Ramos (cell line): Measurements from ENCODE around the gene EHD1.

Source experiments
- in situ Hi-C: fragments of 300-500 bp; cut with MboI; formaldehyde crosslinking; loops from one replicate; pipeline ENCODE4 v1.14.3; 2022; ENCODE audit warnings: low sequenced_read_pairs; ENCODE audit not compliant: unreplicated experiment

The EHD1 gene

GRCh38 chr11:64878494-64879243, at the start of gene EHD1:
Gene EHD1, minus strand, starts transcription at chr11:64878621. Its CDS starts 157 bp downstream, at chr11:64878464.
- in situ Hi-C loops = no loop called here

- in situ Hi-C loops = no loop called here
These were observed 48.3 kb upstream of the EHD1 start for GRCh38 chr11:64926689-64927088.

GRCh38 chr11:64925536-64926436, 47.4 kb upstream of the EHD1 start:
- in situ Hi-C loops = no loop called here

- in situ Hi-C loops = no loop called here
These were observed 46.5 kb upstream of the EHD1 start for GRCh38 chr11:64924910-64925284.

DNA sequence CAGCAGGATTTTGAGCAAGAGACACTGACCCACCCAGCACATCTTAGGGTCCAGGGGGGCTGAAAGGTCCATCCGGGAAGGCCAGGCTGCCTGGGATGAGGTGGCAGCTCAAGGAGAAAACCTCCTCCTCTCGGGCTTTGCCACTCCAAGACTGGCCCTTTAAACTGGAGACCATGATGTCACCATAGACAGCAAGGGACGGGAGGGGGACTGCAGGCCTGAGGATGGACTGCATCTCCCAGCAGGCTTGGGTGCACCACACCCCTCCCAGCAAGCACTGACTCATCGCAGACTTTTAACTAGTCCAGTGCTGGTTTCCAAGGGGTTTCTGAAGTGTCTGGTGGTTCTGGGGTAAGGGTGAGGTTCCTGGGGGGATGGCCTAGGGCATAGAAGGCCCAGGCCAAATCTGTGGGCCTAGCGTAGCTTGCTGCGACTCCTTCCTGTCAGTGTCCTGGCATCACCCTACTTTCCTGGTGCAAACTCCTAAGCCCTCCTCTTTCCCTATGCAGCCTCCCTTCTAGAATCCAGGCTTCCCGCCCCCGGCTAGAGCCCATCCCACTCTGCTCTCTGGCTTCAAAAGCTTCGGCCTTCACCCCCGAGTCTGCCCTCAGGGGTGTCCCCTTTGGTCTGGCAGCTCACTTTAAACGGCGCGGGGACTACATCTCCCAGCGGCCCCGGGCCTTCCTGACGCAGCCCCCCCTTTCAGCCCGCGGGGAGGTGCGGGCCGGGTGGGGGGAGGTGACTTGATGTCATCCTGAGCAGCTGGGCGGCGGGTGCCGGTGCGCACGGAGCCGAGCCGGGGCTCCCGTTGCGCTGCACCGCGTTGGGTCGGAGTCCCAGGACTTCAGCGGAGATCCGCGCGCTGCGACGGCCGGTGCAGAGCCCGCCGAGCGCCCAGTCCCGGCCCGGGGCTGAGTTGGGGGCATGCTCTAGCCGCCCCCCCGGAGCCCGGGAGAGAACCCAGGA, 45.8 kb upstream of the EHD1 start, which contains the start of gene PPP2R5B:
Gene PPP2R5B, plus strand, starts transcription at position 746 of the 966 bp plus-strand sequence. CDS start 1,046 bp downstream, outside the sequence.
- in situ Hi-C loops = no loop called here

DNA sequence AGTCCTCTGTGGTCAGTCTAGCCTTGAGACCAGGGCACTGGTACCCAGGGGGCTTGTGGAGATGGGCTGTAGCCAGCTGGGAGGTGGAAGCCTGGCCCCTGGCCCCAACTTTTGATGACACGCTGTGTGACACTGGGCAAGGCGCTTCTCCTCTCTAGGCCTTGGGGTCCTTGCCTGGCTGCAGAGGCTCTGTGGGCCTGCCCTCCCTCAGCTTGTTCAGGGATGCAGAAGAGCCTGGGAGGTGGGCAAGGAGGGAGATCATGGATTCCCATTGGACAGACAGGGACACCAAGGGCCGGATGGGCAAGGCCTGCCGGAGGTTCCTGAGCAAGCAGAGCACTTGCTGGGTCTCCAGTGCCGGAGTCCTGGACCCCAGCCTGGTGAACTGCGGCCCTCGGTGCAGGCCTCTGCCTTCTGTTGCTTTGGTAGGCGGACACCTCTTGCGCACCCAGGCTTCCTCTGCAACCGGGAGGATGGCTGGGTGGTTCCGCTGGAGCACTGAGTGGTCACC, 44.8 kb upstream of the EHD1 start:
- in situ Hi-C loops = no loop called here

GRCh38 chr11:64921384-64921783, 43.0 kb upstream of the EHD1 start:
- in situ Hi-C loops = no loop called here

- in situ Hi-C loops = no loop called here
These were observed 41.7 kb upstream of the EHD1 start for GRCh38 chr11:64920124-64920523.

DNA sequence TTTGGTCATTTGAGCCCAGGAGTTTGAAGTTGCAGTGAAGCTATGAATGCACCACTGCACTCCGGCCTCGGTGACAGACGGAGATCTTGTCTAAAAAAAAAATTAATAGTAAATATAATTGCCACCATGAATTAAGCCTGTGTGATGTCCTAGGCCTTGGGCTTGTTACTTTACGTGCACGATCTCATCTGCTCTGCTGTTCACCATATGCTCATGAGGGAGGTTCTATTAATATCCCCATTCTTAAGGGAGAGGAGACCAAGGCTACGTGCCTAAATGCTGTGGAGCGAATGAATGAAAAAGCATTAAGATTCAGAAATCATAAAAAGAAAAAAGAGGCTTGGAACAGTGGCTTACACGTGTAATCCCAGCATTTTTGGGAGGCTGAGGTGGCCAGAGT, 41.2 kb upstream of the EHD1 start:
- in situ Hi-C loops = no loop called here

DNA sequence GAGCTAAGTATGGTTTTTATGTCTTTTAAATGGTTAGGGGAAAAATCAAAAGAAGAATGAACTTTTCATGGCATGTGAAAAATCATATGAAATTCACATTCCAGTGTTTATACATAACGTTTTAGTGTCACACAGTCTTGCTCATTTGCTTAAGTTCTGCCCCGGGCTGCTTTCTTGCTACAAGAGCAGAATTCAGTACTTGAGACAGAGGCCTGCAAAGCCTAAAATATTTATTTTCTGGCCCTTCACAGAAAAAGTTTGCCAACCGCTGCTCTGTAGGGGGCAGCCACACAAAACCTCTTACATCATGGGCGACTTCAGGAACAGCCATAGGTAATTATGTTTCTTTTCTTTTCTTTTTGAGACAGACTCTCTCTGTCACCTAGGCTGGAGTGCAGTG, 39.6 kb upstream of the EHD1 start:
- in situ Hi-C loops = no loop called here

DNA sequence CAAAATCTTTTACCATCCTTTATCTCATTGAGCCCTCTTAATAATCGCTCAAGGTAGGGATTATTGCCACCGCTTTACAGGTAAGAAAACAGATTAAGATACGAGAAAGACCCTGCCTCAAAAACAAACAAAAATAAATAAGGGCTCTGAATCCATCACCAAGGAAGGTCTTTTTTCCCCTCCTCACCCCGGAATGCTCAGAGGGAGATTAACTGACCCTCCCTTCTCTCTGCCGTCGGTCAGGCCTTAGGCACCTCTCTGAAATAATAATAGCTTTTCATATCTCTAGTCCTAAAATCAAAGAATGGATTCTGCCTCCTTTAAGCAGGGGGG, 39.2 kb upstream of the EHD1 start:
- in situ Hi-C loops = no loop called here

- in situ Hi-C loops = no loop called here
These were observed 38.6 kb upstream of the EHD1 start, which contains the start of gene ATG2A for GRCh38 chr11:64916775-64917662. Gene ATG2A, minus strand, starts transcription at chr11:64917209. Its CDS starts 74 bp downstream, at chr11:64917135.

DNA sequence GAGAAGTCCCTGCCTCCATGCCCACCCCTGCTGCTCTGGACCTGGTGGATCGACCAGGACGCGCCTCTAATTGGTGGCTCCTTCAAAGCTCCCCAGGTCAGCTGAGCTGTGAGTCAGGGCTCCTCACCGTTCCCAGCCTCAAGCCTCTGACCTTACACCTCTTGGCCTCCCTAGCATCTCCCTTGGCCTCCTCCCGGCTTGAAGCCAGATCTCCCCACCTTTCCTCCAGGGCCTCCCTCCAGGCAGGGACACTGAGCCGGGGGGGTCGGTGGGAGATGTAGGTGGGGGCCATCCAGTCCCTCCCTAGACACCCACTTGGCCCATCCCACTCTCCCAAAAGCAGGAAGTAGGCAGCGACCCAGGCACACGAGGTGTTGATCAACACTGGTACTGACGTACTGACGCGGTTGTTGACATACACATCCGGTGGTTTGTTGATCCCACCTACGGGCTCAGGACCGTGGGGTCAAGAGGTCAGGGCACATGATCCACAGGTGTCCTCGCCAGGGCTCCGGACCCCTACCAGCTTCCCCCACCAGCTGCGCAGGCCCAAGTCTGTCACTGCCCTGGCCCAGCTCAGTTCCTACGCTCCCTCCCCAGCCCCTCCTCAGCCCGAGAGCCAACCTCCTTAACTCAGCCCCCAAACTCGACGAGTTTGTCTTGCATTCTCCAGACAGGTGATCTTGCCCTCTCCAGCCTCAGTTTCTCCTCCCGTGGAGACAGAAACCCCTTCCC, 37.8 kb upstream of the EHD1 start:
- in situ Hi-C loops = no loop called here

DNA sequence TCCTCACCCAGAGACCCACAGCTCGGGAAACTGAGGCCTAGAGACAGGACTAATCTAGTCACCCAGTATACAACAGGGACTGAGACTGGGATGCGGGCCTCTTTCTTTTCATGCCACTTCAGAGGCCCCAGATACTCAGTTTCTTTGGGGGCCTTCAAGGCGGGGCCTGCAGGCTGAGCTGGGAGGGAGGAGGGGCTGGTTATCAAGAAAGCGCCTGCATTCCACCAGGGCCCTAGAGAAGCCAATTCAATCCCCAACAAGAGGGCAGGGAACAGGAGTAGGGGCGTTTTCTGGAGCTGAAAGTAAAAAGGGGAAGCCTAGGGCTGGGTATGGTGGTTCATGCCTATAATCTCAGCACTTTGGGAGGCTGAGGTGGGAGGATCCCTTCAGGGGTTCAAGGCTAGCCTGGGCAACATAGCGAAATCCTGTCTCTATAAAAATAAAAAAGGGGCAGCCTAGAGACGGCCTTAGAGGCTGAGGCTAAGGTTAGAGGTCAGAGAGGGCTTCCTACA, 37.0 kb upstream of the EHD1 start:
- in situ Hi-C loops = no loop called here

GRCh38 chr11:64914123-64914522, 35.7 kb upstream of the EHD1 start:
- in situ Hi-C loops = no loop called here

DNA sequence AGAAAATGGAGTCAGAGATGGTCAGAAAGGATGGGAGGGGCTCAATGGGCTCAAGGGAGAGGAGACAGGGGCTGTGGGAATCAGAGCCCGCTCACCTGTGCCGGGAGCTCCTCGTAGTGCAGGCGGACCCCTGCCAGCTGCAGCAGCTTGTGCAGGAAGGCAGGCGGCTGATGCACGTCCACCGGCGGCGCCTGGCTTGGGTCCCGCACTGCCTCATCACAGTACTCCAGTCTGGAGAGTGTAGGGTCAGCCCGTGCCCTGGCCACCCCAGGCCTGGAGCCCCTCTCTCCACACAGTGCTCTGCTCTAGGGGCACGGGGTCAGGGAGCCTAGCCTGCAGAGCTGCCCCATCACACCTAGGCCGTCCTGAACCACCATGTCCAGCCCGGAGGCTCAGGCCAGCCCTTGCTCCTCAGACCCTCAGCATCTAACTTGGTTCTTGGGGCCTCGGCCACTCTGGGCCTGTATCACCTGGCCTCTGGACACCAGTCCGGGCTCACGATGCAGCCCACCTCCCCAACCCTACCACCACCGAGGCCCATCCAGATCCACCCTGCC, 34.8 kb upstream of the EHD1 start:
- in situ Hi-C loops = no loop called here

DNA sequence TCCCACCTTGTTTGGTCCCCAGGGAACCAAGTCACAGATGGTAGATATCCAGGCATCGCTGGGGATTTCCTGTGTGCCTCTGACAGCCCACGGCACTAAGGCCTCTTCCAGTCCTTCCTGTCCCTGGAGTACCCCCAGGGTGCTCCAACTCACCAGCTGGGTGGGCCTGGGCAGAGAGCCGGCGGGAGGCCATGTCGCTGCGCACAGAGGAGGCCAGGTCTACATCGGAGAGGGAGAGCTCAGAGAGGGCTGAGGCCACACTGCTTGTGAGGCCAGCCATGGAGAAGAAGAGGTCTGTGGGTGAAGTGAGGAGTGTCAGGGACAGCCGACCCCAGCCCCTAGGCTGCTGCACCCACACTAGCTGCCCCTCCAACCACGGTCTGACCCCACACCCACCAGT, 33.3 kb upstream of the EHD1 start:
- in situ Hi-C loops = no loop called here

GRCh38 chr11:64911142-64911541, 32.7 kb upstream of the EHD1 start:
- in situ Hi-C loops = no loop called here
